ENCODE data around the gene ARSA. TPM values are rescaled to one million over a fixed set of nuclear protein-coding genes. Genes with fewer than 3 reads are reported as not detected.
"Not testable (repeated sequence)": the region's sequence is repeated elsewhere in the genome, so short reads cannot be mapped to it uniquely, and the experiment has no call there.

The ARSA gene
- polyA plus RNA-seq, 1 donor (not counting 4 experiments of a cell fraction or from before 2014, with no cell fraction given) = 12.1 TPM

- H4K20me1 ChIP-seq (ENCODE audit: control insufficient read depth, extremely low read depth, insufficient read depth, low read length) = no peaks in the 10 kb centered on the region
- TF ChIP-seq EZH2 (IDR thresholded peaks at IDR 0.05; ENCODE audit: low read length) = no peak
- dilution Hi-C loops (cut with MboI; ENCODE audit: extremely low pct_ligation_motif_present, low sequenced_read_pairs) = no loop called here
- FAIRE-seq = peak; percentile 60
- H3K27ac ChIP-seq (ENCODE audit: control insufficient read depth, insufficient read depth, low read length) = peak overlapping the region; percentile 73
- peak overlapping the region; percentile 62 for H2AFZ ChIP-seq (ENCODE audit: control insufficient read depth, low read length)
- peak overlapping the region; percentile 99 for H3K4me2 ChIP-seq (ENCODE audit: control insufficient read depth, extremely low read depth, insufficient read depth, low read depth, low read length)
- peaks cover 29% of the 10 kb centered on the region for H3K4me1 ChIP-seq (ENCODE audit: control insufficient read depth, extremely low read depth, insufficient read depth, low read length)
- peak overlapping the region; percentile 22 to 68 (median 26) for H3K4me3 ChIP-seq (ENCODE audit: control insufficient read depth in 2 of 3, extremely low read depth in 1 of 3, insufficient read depth in 2 of 3, low read depth in 1 of 3, low read length in 3 of 3)
- H3K36me3 ChIP-seq (ENCODE audit: control insufficient read depth in 2 of 2, extremely low read depth in 1 of 2, insufficient read depth in 2 of 2, low read length in 2 of 2) = peaks cover 0 to 9% of the 10 kb centered on the region in 2 experiments
- H3K27me3 ChIP-seq (ENCODE audit: control insufficient read depth, extremely low read depth, insufficient read depth, low read length) = no peaks in the 10 kb centered on the region
- no peak for DNase-seq (ENCODE audit: low read depth, low spot score)
- no peaks in the 10 kb centered on the region for H3K9me1 ChIP-seq (ENCODE audit: control insufficient read depth, extremely low read depth, insufficient read depth, low read length)
- H3K79me2 ChIP-seq (ENCODE audit: control insufficient read depth, insufficient read depth, low read length) = peaks cover under 1% of the 10 kb centered on the region
- H3K9me3 ChIP-seq (ENCODE audit: control insufficient read depth, low read depth, low read length) = no peaks in the 10 kb centered on the region
- peak overlapping the region; percentile 72 for H3K9ac ChIP-seq (ENCODE audit: control insufficient read depth, extremely low read depth, insufficient read depth, low read length)
These were observed 6.5 kb downstream of the ARSA start for GRCh38 chr22:50621356-50621880.

GRCh38 chr22:50620593-50621355 lies 7.2 kb downstream of the ARSA start:
- dilution Hi-C loops (cut with MboI; ENCODE audit: extremely low pct_ligation_motif_present, low sequenced_read_pairs) = no loop called here
- H3K79me2 ChIP-seq (ENCODE audit: control insufficient read depth, insufficient read depth, low read length) = no peaks in the 10 kb centered on the region
- H3K4me1 ChIP-seq (ENCODE audit: control insufficient read depth, extremely low read depth, insufficient read depth, low read length) = peaks cover 29% of the 10 kb centered on the region
- DNase-seq (ENCODE audit: low read depth, low spot score) (peak; percentile 48), FAIRE-seq (no peak)
- H3K9ac ChIP-seq (ENCODE audit: control insufficient read depth, extremely low read depth, insufficient read depth, low read length) = peak overlapping the region; percentile 72
- H3K27ac ChIP-seq (ENCODE audit: control insufficient read depth, insufficient read depth, low read length) = peak overlapping the region; percentile 76
- peak overlapping the region; percentile 58 for H2AFZ ChIP-seq (ENCODE audit: control insufficient read depth, low read length)
- peaks cover 0 to 4% of the 10 kb centered on the region in 2 experiments for H3K36me3 ChIP-seq (ENCODE audit: control insufficient read depth in 2 of 2, extremely low read depth in 1 of 2, insufficient read depth in 2 of 2, low read length in 2 of 2)
- H3K9me3 ChIP-seq (ENCODE audit: control insufficient read depth, low read depth, low read length) = no peaks in the 10 kb centered on the region
- H3K27me3 ChIP-seq (ENCODE audit: control insufficient read depth, extremely low read depth, insufficient read depth, low read length) = no peaks in the 10 kb centered on the region
- peak; percentile 70 to 74 (median 74) for TF ChIP-seq CTCF (optimal IDR thresholded peaks at IDR 0.05 in 1 of 3, IDR thresholded peaks at IDR 0.05 in 1 of 3, conservative IDR thresholded peaks at IDR 0.05 in 1 of 3; ENCODE audit: extremely low read depth in 1 of 3, insufficient read depth in 2 of 3, low read length in 3 of 3)
- TF ChIP-seq EZH2 (IDR thresholded peaks at IDR 0.05; ENCODE audit: low read length) = no peak
- peak overlapping the region; percentile 99 for H3K4me2 ChIP-seq (ENCODE audit: control insufficient read depth, extremely low read depth, insufficient read depth, low read depth, low read length)
- no peaks in the 10 kb centered on the region for H4K20me1 ChIP-seq (ENCODE audit: control insufficient read depth, extremely low read depth, insufficient read depth, low read length)
- no peaks in the 10 kb centered on the region for H3K9me1 ChIP-seq (ENCODE audit: control insufficient read depth, extremely low read depth, insufficient read depth, low read length)
- H3K4me3 ChIP-seq (ENCODE audit: control insufficient read depth in 2 of 3, extremely low read depth in 1 of 3, insufficient read depth in 2 of 3, low read depth in 1 of 3, low read length in 3 of 3) = peak overlapping the region; percentile 14 to 68 (median 62)

GRCh38 chr22:50614296-50614695 lies 13.7 kb downstream of the ARSA start:
- H3K27me3 ChIP-seq (ENCODE audit: control insufficient read depth, extremely low read depth, insufficient read depth, low read length); H2AFZ ChIP-seq (ENCODE audit: control insufficient read depth, low read length); H4K20me1 ChIP-seq (ENCODE audit: control insufficient read depth, extremely low read depth, insufficient read depth, low read length); H3K36me3 ChIP-seq (ENCODE audit: control insufficient read depth in 2 of 2, extremely low read depth in 1 of 2, insufficient read depth in 2 of 2, low read length in 2 of 2); DNase-seq (ENCODE audit: low read depth, low spot score); H3K9me1 ChIP-seq (ENCODE audit: control insufficient read depth, extremely low read depth, insufficient read depth, low read length); H3K4me1 ChIP-seq (ENCODE audit: control insufficient read depth, extremely low read depth, insufficient read depth, low read length); H3K79me2 ChIP-seq (ENCODE audit: control insufficient read depth, insufficient read depth, low read length); H3K4me2 ChIP-seq (ENCODE audit: control insufficient read depth, extremely low read depth, insufficient read depth, low read depth, low read length); dilution Hi-C loops (cut with MboI; ENCODE audit: extremely low pct_ligation_motif_present, low sequenced_read_pairs); H3K27ac ChIP-seq (ENCODE audit: control insufficient read depth, insufficient read depth, low read length); H3K9ac ChIP-seq (ENCODE audit: control insufficient read depth, extremely low read depth, insufficient read depth, low read length); H3K4me3 ChIP-seq (ENCODE audit: control insufficient read depth in 2 of 3, extremely low read depth in 1 of 3, insufficient read depth in 2 of 3, low read depth in 1 of 3, low read length in 3 of 3); H3K9me3 ChIP-seq (ENCODE audit: control insufficient read depth, low read depth, low read length); FAIRE-seq: not testable (repeated sequence)

All from keratinocyte (primary cell).